AG04450 (cell line): Measurements from ENCODE around the gene FCHSD1. TPM values are rescaled to one million over a fixed set of nuclear protein-coding genes. Genes with fewer than 3 reads are reported as not detected.

ENCODE experiments used
- CTCF ChIA-PET: fragments of 300-600, 350-600 bp; formaldehyde crosslinking; extraction: SDS; loops from one replicate; lab custom pipeline; 2022; ENCODE audit warnings: antibody characterized with exemption, inconsistent platforms; lab: Charles Lee
- POLR2A ChIA-PET: fragments of 350-600 bp; formaldehyde crosslinking; extraction: SDS; loops from one replicate; lab custom pipeline; 2021; ENCODE audit warnings: antibody characterized with exemption, inconsistent platforms; lab: Yijun Ruan, JAX
- DNase-seq: peaks from one replicate; pipeline ENCODE4 v3.0.0-alpha.2; 2011; ENCODE audit warnings: low read depth, low spot score
- H3K27ac ChIP-seq: one replicate; pipeline ENCODE4 v1.5.1; 2012; ENCODE audit warnings: low read depth, low read length, control low read depth
- H3K27me3 ChIP-seq: one replicate; pipeline ENCODE4 v1.6.0; 2012; ENCODE audit warnings: low read length; ENCODE audit not compliant: control insufficient read depth, insufficient read depth
- H3K4me3 ChIP-seq: 2 replicates; pipeline ENCODE4 v1.5.1; 2011; ENCODE audit warnings: mild to moderate bottlenecking, low read depth, low read length, control low read depth
- H3K9me3 ChIP-seq: 2 replicates; pipeline ENCODE4 v1.5.1; 2012; ENCODE audit warnings: low read length; ENCODE audit not compliant: control insufficient read depth, insufficient read depth
- polyA plus RNA-seq: library from polyadenylated mRNA; depleted of rRNA; stranded (reverse); fragments of >200 nt; gene quantifications from 2 replicates; pipeline ENCODE4 v1.2.3, GENCODE V29; 2011
- TF ChIP-seq, protein P1 (sequence below): IDR thresholded peaks from 2 replicates; pipeline ENCODE4 v1.5.1; 2011; ENCODE audit warnings: low read depth, low read length, control low read depth, inconsistent platforms

Gene FCHSD1
- polyA plus RNA-seq, 1 experiment: 28.1 TPM

DNA sequence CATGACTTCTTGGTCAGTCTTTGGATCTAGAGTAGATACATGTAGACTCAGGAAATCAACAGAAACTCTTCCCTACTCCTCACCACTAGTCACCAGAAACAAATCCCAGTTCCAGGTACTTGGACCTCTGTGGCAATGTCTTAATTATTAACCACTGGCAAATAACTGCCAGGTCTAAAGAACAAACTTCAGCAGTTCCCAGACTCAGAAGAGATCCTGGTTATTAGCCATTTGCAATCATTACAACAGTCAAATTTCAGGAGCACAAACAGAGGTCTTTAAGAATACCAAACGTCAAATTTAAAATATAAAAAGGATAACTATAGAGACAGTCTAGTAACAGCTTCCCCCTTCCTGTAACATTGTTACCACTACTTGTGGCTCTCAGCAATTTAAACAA is 42.7 kb downstream of the FCHSD1 start:
- POLR2A ChIA-PET: interaction anchor here (0.8 to 1.3 kb wide), 2 partner anchors 10 to 28 kb away, joined by 3 read pairs; partner anchors contain the start of genes DIAPH1, HDAC3 and RELL2
- CTCF ChIA-PET: interaction anchor here (0.7 to 19.3 kb wide), 4 partner anchors 9 to 41 kb away, joined by 3 to 465 read pairs (median 34); partner anchors contain the start of gene DIAPH1
- no peak overlapping the region for H3K4me3 ChIP-seq
- TF ChIP-seq, protein P1, sequence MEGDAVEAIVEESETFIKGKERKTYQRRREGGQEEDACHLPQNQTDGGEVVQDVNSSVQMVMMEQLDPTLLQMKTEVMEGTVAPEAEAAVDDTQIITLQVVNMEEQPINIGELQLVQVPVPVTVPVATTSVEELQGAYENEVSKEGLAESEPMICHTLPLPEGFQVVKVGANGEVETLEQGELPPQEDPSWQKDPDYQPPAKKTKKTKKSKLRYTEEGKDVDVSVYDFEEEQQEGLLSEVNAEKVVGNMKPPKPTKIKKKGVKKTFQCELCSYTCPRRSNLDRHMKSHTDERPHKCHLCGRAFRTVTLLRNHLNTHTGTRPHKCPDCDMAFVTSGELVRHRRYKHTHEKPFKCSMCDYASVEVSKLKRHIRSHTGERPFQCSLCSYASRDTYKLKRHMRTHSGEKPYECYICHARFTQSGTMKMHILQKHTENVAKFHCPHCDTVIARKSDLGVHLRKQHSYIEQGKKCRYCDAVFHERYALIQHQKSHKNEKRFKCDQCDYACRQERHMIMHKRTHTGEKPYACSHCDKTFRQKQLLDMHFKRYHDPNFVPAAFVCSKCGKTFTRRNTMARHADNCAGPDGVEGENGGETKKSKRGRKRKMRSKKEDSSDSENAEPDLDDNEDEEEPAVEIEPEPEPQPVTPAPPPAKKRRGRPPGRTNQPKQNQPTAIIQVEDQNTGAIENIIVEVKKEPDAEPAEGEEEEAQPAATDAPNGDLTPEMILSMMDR: no peak
- H3K9me3 ChIP-seq: no peaks in the 10 kb centered on the region
- DNase-seq: no peak
- H3K27me3 ChIP-seq: no peaks in the 10 kb centered on the region
- no peak overlapping the region for H3K27ac ChIP-seq

DNA sequence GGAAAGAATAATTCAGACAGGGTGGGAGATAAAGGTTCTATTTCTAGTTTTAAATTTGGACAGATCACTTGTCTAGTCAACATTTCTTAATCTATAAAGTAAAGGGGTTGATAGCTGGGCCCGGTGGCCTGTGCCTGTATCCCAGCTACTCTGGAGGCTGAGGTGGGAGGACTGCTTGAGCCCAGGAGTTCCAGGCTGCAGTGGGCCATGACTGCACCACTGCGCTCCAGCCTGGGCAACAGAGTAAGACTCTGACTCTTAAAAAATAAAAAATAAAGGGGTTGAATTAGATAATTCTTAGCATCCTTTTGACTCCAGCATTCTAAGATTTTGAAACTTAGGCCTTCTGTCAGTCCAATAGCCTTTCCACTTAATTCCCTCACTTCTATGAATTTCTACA is 43.2 kb downstream of the FCHSD1 start:
- ChIA-PET CTCF (interaction anchor here (5.6 to 19.3 kb wide), 2 partner anchors 10 to 16 kb away, joined by 65 to 465 read pairs; partner anchors contain the start of gene DIAPH1), POLR2A (interaction anchor here (1.3 kb wide), 1 partner anchor 29 kb away, joined by 3 read pairs; the partner anchor contains the start of genes HDAC3 and RELL2)
- no peak for DNase-seq
- H3K27me3 ChIP-seq: no peaks in the 10 kb centered on the region
- TF ChIP-seq, protein P1: no peak
- H3K27ac ChIP-seq: no peak overlapping the region
- no peak overlapping the region for H3K4me3 ChIP-seq
- no peaks in the 10 kb centered on the region for H3K9me3 ChIP-seq

DNA sequence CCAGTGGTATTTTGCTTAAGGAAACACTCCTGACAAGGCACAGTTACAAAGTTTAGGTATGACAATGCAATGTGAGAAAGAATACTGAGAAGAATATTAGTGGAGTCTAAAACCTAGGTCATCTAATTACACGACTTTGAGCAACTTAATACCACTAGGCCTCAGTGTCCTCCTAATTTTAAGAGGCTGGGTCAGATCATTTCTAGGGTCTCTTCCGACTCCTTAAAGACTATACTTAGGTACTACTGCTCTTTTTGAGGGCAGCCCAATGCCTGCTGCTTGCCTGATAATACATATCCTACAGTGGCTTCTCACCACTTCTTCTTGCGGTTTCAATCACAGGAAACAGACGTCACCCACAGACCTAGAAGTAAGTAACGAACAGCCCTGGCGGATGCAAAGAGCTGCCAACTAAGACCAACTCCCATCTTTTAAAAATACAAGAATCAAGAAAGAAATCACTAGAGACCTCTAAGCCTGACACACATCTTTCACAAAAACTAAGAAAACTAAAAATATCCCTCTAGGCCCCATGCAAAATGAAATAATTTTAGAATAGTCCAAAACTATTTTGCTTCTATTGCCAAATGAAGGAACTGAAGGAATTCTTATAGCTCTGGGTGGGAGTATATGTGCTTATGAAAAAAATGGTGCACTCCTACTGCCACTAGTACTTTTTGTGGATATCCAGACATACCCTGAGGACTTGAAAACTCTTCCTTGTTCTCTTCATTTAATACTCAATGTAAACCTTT is 45.5 kb downstream of the FCHSD1 start:
- no peaks in the 10 kb centered on the region for H3K27me3 ChIP-seq
- ChIA-PET CTCF (interaction anchor here (5.6 to 19.3 kb wide), 2 partner anchors 12 to 14 kb away, joined by 65 to 465 read pairs; partner anchors contain the start of gene DIAPH1), POLR2A (no interaction called here)
- H3K27ac ChIP-seq: no peak overlapping the region
- H3K4me3 ChIP-seq: no peak overlapping the region
- no peak for DNase-seq
- H3K9me3 ChIP-seq: no peaks in the 10 kb centered on the region
- TF ChIP-seq, protein P1: no peak

DNA sequence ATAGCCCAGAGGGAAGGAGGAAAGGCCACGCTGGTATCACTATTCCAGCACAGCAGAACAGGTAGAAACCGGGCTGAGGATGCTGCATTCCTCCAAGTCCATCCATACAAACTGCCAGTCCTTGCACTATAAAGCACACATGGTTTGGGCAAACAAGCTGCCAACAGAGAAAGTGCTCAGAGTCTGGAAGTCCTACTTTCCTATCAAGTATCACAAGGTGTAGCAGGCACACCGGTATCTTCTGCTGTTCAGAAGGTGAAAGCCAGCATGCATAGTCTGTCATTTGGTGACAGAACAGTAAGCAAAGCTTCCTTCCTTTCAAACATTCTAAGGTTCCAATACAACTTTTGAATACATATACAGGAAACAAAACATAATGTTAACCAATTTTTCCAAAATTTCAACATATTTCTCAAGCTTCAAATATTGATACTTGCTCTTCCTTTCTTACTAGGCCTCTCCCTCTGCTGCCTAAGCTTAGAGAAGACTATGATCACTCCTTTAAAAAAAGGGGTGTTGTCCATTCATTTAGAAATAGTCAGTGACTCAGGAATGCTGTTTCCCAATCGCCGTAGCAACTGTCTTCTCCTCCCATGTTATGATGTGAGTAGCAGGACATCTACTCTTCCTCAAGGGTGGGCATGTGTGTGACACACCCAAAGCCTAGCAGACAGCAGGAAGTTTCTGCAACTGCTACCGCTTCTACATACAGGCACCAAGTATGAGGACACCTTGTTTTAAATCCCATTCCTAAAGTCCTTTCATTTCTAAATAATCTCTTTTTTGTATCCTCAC is 47.1 kb downstream of the FCHSD1 start:
- peak; percentile 57 for DNase-seq
- Histone ChIP-seq H3K9me3 (no peaks in the 10 kb centered on the region), H3K27ac (no peak overlapping the region), H3K27me3 (no peaks in the 10 kb centered on the region), H3K4me3 (no peak overlapping the region)
- ChIA-PET CTCF (interaction anchor here (1.0 to 5.0 kb wide), 4 partner anchors 11 to 40 kb away, joined by 3 to 79 read pairs (median 16); partner anchors contain the start of gene DIAPH1), POLR2A (interaction anchor here (0.7 to 1.1 kb wide), 2 partner anchors 15 to 33 kb away, joined by 3 to 6 read pairs; partner anchors contain the start of genes DIAPH1, HDAC3 and RELL2)
- TF ChIP-seq, protein P1: no peak
